Measurements from ENCODE around the gene PRDM15. TPM values are rescaled to one million over a fixed set of nuclear protein-coding genes. Genes with fewer than 3 reads are reported as not detected.
A peak's percentile ranks its signal among the peaks of the same experiment; 100 is the strongest.

PRDM15 gene
- total and polyA plus RNA-seq, 5 donors = 2.1 to 6.0 (median 4.0) TPM

DNA sequence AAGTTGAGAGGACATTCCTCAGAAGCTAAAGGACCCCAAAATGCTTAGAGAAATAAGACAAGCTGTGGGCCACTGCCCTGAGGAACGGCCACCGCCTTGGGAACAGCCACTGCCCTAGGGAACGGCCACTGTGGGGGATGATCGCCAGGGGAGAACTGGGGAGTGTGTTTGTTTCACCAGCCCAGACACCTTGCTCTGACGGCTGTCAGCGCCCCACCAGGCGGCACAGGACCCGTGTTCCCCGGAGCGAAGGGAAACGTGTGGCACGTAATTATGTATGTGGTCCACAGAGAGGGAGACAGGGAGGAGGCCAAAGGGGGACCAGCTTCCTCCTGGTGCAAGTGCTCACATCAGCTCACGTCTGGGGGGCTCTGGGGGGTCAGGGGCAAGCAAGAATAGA lies 66.5 kb downstream of the PRDM15 start:
- no peaks in the 10 kb centered on the region for H3K27me3 ChIP-seq (ENCODE audit: control insufficient read depth, insufficient read depth)
- ATAC-seq (no peak), DNase-seq (no peak)
- no peaks in the 10 kb centered on the region for H3K9me3 ChIP-seq (ENCODE audit: control insufficient read depth, low read length)
- no peak overlapping the region for H3K4me3 ChIP-seq (ENCODE audit: low read length)
- WGBS = 93% methylated on average over 13 of the region's 13 CpGs
- no peaks in the 10 kb centered on the region for H3K4me1 ChIP-seq (ENCODE audit: control insufficient read depth, insufficient read depth, low read length)
- H3K27ac ChIP-seq (ENCODE audit: low read length) = no peak overlapping the region
- intact Hi-C loops (cut with DNase I) = loop anchor here in 2 of 4 donors (10.0 kb wide), 2 partner anchors 62 to 122 kb away; partner anchors contain the start of gene PRDM15 (in 1 of the 2)

DNA sequence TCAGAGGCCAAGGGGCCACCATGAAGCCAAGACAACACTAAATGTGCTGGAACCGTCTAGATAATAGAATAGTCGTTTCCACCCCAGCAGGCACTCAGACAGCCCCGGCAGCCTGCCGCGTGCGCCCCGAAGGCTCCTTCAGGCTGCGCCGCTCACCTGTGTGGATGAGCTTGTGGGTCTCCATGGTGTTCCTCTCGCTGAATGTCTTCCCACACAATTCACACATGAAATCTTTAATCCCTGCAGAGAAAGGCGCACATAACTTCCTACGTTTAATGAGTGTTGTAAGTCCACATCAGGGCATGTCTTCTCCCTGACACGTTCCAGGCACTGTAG lies 68.6 kb downstream of the PRDM15 start:
- Histone ChIP-seq H3K4me1 (ENCODE audit: control insufficient read depth, insufficient read depth, low read length) (no peaks in the 10 kb centered on the region), H3K27ac (ENCODE audit: low read length) (no peak overlapping the region), H3K9me3 (ENCODE audit: control insufficient read depth, low read length) (no peaks in the 10 kb centered on the region), H3K27me3 (ENCODE audit: control insufficient read depth, insufficient read depth) (no peaks in the 10 kb centered on the region), H3K4me3 (ENCODE audit: low read length) (no peak overlapping the region)
- intact Hi-C loops (cut with DNase I) = loop anchor here in 2 of 4 donors (10.0 kb wide), 2 partner anchors 64 to 124 kb away; partner anchors contain the start of gene PRDM15 (in 1 of the 2)
- WGBS = 93% methylated on average over 13 of the region's 13 CpGs
- no peak for ATAC-seq
- no peak for DNase-seq

DNA sequence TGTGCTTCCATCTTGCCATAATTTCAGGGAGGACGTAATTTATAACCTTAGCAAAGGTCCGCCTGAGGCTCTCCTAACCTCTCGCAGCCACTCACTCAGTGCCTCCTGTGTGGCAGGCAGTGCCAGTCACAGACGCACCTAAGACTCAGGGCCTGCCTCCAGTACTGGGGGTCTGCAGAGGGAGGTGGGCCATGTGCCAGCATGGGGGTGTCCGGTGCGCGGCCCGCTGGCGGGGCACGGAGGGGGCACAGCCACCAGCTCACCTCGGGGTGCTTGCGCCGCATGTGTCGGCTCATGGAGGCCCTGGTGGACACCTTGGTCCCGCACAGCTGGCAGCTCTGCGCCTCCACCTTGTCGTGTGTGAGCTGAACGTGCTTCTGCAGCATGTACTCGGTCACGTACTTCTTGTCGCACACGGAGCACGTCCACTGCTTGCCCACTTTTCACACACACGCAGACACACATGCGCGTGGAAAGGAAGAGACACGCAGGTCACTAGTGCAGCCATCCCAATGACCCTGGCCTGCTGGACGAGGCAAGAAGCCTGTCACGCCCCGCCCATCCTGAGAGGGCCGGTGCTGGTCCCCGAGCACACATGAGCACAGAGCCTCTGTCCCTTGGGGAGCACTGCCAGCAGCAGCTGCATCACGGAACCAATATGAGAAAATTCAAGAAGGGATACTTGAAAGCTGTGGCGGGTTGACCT lies 69.1 kb downstream of the PRDM15 start:
- intact Hi-C loops (cut with DNase I) = loop anchor here in 2 of 4 donors (10.0 kb wide), 2 partner anchors 65 to 125 kb away; partner anchors contain the start of gene PRDM15 (in 1 of the 2)
- ATAC-seq (no peak), DNase-seq (peak in 1 of 3 donors; percentile 62)
- Histone ChIP-seq H3K27ac (ENCODE audit: low read length) (no peak overlapping the region), H3K4me3 (ENCODE audit: low read length) (no peak overlapping the region), H3K4me1 (ENCODE audit: control insufficient read depth, insufficient read depth, low read length) (no peaks in the 10 kb centered on the region), H3K9me3 (ENCODE audit: control insufficient read depth, low read length) (no peaks in the 10 kb centered on the region), H3K27me3 (ENCODE audit: control insufficient read depth, insufficient read depth) (no peaks in the 10 kb centered on the region)
- WGBS = 94% methylated on average over 34 of the region's 34 CpGs

DNA sequence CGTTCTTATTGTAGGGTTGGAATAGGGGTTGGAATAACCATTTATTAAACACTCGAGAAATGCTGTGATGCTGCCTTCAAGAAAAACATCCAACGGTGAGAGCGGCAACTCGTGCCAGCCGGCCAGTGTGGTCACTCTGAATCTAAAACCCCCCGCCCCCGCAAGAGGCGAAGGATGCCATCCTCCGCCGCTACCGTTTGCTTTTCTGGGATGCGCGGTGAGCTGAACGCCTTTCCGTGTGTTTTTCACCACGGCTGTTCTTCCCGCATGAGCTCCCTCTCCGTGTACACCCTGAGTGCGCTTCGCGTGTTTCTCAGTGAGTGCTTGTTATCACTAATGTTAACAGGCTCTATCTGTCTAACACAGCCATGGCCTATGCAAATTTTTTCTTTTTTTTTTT lies 70.3 kb downstream of the PRDM15 start:
- H3K27ac ChIP-seq (ENCODE audit: low read length) = no peak overlapping the region
- DNase-seq = no peak
- no peaks in the 10 kb centered on the region for H3K9me3 ChIP-seq (ENCODE audit: control insufficient read depth, low read length)
- intact Hi-C loops (cut with DNase I) = no loop called here
- no peak overlapping the region for H3K4me3 ChIP-seq (ENCODE audit: low read length)
- H3K4me1 ChIP-seq (ENCODE audit: control insufficient read depth, insufficient read depth, low read length) = no peaks in the 10 kb centered on the region
- no peaks in the 10 kb centered on the region for H3K27me3 ChIP-seq (ENCODE audit: control insufficient read depth, insufficient read depth)
- 97% methylated on average over 22 of the region's 22 CpGs for WGBS
- ATAC-seq = no peak

DNA sequence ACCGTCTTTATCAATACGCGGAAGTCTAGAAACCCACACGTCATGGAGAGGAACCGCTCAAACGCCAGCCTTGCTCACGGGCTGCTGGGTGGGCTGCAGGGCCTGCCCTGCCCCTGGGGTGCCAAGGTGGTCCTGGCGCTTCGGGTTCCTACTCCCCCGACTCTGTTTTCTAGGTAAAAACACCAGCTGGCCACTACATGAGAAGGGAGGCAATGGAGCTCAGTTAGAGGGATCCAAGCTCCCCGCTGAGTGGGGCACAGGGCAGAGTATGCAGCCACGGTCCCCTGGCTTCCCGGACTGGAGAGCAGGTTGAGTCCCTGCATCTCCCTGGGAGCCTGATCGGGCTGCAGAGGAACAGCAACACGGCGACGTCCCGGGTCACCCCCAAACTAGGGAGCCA lies 71.0 kb downstream of the PRDM15 start:
- 93% methylated on average over 18 of the region's 18 CpGs for WGBS
- DNase-seq = no peak
- ATAC-seq = no peak

DNA sequence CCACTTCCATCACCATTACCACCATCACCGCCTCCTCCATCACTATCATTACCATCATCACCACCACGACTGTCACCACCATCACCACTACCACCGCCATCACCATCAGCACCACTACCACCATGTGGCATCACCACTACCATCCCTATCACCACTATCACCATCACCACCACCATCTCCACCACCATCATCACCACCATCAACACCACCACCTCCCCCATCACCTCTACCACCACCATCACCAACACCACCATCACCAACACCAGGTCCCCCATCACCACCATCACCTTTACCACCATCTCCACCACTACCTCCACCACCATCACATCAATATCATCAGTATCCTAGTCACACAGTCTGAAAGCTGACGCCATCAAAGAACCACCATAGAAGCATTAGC lies 72.4 kb downstream of the PRDM15 start:
- DNase-seq (no peak), ATAC-seq (no peak)
- H3K27me3 ChIP-seq (ENCODE audit: control insufficient read depth, insufficient read depth) = no peaks in the 10 kb centered on the region
- over 99% methylated on average over 4 of the region's 4 CpGs for WGBS
- no peaks in the 10 kb centered on the region for H3K9me3 ChIP-seq (ENCODE audit: control insufficient read depth, low read length)
- intact Hi-C loops (cut with DNase I) = no loop called here
- H3K27ac ChIP-seq (ENCODE audit: low read length) = no peak overlapping the region
- H3K4me3 ChIP-seq (ENCODE audit: low read length) = no peak overlapping the region
- no peaks in the 10 kb centered on the region for H3K4me1 ChIP-seq (ENCODE audit: control insufficient read depth, insufficient read depth, low read length)

More for the DNA sequence above, 71.0 kb downstream of the PRDM15 start:
- Histone ChIP-seq H3K27ac (ENCODE audit: low read length) (no peak overlapping the region), H3K4me3 (ENCODE audit: low read length) (no peak overlapping the region), H3K9me3 (ENCODE audit: control insufficient read depth, low read length) (no peaks in the 10 kb centered on the region), H3K27me3 (ENCODE audit: control insufficient read depth, insufficient read depth) (no peaks in the 10 kb centered on the region), H3K4me1 (ENCODE audit: control insufficient read depth, insufficient read depth, low read length) (no peaks in the 10 kb centered on the region)
- intact Hi-C loops (cut with DNase I) = no loop called here

DNA sequence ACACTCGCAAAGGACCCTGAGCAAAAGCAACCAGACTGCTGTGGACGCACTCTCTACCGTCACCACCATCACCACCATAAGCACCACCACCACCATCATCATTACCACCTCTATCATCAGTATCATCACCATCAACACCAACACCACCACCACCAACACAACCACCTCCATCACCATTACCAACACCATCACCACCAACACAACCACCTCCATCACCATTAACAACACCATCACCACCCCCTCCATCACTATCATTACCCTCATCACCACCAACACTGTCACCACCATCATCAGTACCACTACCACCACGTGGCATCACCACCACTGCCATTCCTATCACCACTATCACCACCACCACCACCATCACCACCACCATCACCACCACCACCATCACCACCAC lies 73.5 kb downstream of the PRDM15 start:
- Histone ChIP-seq H3K4me1 (ENCODE audit: control insufficient read depth, insufficient read depth, low read length) (no peaks in the 10 kb centered on the region), H3K4me3 (ENCODE audit: low read length) (no peak overlapping the region), H3K9me3 (ENCODE audit: control insufficient read depth, low read length) (no peaks in the 10 kb centered on the region), H3K27ac (ENCODE audit: low read length) (no peak overlapping the region), H3K27me3 (ENCODE audit: control insufficient read depth, insufficient read depth) (no peaks in the 10 kb centered on the region)
- WGBS = 96% methylated on average over 4 of the region's 4 CpGs
- intact Hi-C loops (cut with DNase I) = no loop called here
- ATAC-seq (no peak), DNase-seq (no peak)

DNA sequence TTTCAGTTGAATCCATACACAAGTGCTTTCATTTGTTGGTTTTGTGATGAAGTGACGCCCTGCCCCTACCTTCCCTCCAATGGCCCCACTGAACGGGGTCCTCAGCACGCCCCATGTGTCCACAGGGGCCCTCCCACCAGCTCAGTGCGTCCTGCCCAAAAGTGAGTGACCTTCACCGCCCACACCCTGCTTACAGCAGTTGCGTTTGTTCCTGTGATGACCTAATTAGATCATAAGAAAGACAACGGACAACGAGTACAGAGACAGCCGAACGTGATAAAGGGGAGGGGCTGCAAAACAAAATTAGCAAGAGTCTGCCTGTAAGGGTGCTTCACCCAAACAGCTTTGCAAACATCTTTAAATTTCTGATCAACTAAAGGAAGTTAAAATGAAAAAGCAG lies 74.1 kb downstream of the PRDM15 start:
- intact Hi-C loops (cut with DNase I) = no loop called here
- 89% methylated on average over 10 of the region's 10 CpGs for WGBS
- Histone ChIP-seq H3K27ac (ENCODE audit: low read length) (no peak overlapping the region), H3K9me3 (ENCODE audit: control insufficient read depth, low read length) (no peaks in the 10 kb centered on the region), H3K4me1 (ENCODE audit: control insufficient read depth, insufficient read depth, low read length) (no peaks in the 10 kb centered on the region), H3K4me3 (ENCODE audit: low read length) (no peak overlapping the region), H3K27me3 (ENCODE audit: control insufficient read depth, insufficient read depth) (no peaks in the 10 kb centered on the region)
- no peak for DNase-seq
- no peak for ATAC-seq

DNA sequence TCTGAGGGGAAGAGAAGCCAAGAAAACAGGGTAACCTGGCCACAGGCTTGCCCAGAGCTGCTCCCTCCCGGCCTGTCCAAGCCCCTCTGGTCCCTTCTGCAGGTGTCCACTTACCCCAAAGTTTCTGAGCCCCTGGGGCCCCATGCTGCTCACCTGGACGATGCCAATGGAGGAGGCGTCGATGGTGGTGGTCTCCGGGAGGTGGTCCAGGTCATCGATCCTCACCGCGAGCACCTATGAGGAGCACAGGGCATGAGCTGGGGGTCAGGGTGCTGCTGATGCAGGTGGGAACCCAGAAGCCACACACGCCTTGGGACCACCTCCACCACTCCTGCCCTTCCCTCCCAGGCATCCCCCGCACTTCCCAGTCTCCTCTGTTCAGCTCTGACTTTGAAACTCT lies 74.8 kb downstream of the PRDM15 start:
- DNase-seq = no peak
- H3K27ac ChIP-seq (ENCODE audit: low read length) = no peak overlapping the region
- intact Hi-C loops (cut with DNase I) = no loop called here
- H3K9me3 ChIP-seq (ENCODE audit: control insufficient read depth, low read length) = no peaks in the 10 kb centered on the region
- WGBS = 98% methylated on average over 10 of the region's 10 CpGs
- no peaks in the 10 kb centered on the region for H3K27me3 ChIP-seq (ENCODE audit: control insufficient read depth, insufficient read depth)
- ATAC-seq = no peak
- no peak overlapping the region for H3K4me3 ChIP-seq (ENCODE audit: low read length)
- H3K4me1 ChIP-seq (ENCODE audit: control insufficient read depth, insufficient read depth, low read length) = no peaks in the 10 kb centered on the region

DNA sequence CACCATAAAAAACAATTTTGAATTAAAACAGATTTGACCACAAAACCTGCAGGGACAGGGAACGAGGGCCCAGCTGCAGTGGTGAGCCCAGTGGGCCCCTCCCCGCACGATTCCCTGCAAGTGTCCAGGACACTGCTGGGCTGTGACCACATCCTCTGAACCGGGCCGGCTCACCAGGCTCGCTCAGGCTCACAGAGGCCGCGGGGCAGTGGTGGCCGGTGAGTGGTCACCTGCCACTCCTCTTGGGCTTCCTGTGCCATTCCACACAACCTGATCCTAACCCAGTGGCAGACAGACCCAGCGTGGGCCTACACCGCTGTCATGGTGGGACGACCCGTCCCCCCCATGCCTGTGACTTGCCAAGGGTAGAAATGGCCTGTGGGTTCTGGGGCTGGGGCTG lies 75.8 kb downstream of the PRDM15 start:
- intact Hi-C loops (cut with DNase I) = no loop called here
- Histone ChIP-seq H3K4me3 (ENCODE audit: low read length) (no peak overlapping the region), H3K27me3 (ENCODE audit: control insufficient read depth, insufficient read depth) (no peaks in the 10 kb centered on the region), H3K9me3 (ENCODE audit: control insufficient read depth, low read length) (no peaks in the 10 kb centered on the region), H3K4me1 (ENCODE audit: control insufficient read depth, insufficient read depth, low read length) (no peaks in the 10 kb centered on the region), H3K27ac (ENCODE audit: low read length) (no peak overlapping the region)
- WGBS = 80% methylated on average over 13 of the region's 13 CpGs
- no peak for DNase-seq
- peak in 1 of 2 donors; percentile 24 for ATAC-seq

DNA sequence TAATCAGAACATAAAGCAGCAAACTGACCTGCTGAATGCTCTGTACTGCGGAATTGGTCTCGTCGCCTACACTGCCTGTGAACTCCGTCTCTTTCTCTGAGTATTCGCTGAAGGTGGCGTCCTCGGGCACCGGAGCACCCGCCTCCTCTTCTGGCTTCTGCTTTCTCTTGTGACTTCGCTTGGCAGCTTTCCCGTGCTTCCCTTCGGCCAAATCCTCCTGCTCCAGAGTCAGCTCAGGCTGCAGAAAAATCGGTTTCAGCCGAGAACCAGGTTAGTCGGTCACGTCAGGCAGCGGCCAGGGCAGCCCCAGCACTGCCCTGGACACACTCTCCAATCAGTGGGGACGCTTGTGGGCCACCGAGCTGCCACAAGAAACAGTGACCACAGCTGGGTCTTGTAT lies 76.5 kb downstream of the PRDM15 start:
- intact Hi-C loops (cut with DNase I) = no loop called here
- 47% methylated on average over 19 of the region's 19 CpGs for WGBS

DNA sequence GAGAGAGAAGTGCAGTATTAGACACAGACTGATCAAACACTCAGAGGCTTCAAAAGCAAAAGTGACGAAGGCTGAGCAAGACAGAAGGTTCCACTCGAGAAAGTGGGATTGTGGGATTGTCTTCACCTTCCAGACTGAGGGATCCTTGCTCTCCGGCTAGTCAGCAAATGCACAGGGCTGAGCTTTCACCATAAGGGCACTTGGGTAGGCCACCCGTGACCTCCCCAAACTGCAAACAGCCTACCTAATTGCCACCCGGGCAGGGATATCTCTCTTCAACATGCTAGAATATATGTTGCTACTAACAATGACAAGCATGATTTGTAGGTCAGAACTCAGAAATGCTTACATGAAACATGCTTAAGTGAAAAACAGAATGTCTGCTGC lies 77.0 kb downstream of the PRDM15 start:
- Histone ChIP-seq H3K4me3 (ENCODE audit: low read length) (no peak overlapping the region), H3K9me3 (ENCODE audit: control insufficient read depth, low read length) (no peaks in the 10 kb centered on the region), H3K27ac (ENCODE audit: low read length) (no peak overlapping the region), H3K27me3 (ENCODE audit: control insufficient read depth, insufficient read depth) (no peaks in the 10 kb centered on the region), H3K4me1 (ENCODE audit: control insufficient read depth, insufficient read depth, low read length) (no peaks in the 10 kb centered on the region)
- WGBS = 78% methylated on average over 5 of the region's 5 CpGs
- intact Hi-C loops (cut with DNase I) = no loop called here
- no peak for DNase-seq
- no peak for ATAC-seq

More for the DNA sequence above, 76.5 kb downstream of the PRDM15 start:
- no peaks in the 10 kb centered on the region for H3K9me3 ChIP-seq (ENCODE audit: control insufficient read depth, low read length)
- no peaks in the 10 kb centered on the region for H3K27me3 ChIP-seq (ENCODE audit: control insufficient read depth, insufficient read depth)
- no peak overlapping the region for H3K27ac ChIP-seq (ENCODE audit: low read length)
- H3K4me3 ChIP-seq (ENCODE audit: low read length) = no peak overlapping the region
- H3K4me1 ChIP-seq (ENCODE audit: control insufficient read depth, insufficient read depth, low read length) = no peaks in the 10 kb centered on the region
- DNase-seq = peak; percentile 71 to 90 (median 84)
- peak; percentile 42 to 70 for ATAC-seq
